ENCODE data around the gene EPHA10.

- TF ChIP-seq CTCF (IDR thresholded peaks at IDR 0.05) (no peak), POLR2A (IDR thresholded peaks at IDR 0.05) (no peak), EP300 (IDR thresholded peaks at IDR 0.05) (no peak), POLR2AphosphoS5 (IDR thresholded peaks at IDR 0.05) (no peak)
These were observed 1.2 kb upstream of the EPHA10 start for GRCh38 chr1:37765916-37766664.
